Cerebellar nuclear complex (tissue), 1 donor: ENCODE results near the gene YWHAG.
"Not testable (repeated sequence)": the region's sequence is repeated elsewhere in the genome, so short reads cannot be mapped to it uniquely, and the experiment has no call there.

Source experiments
- DNase-seq, 2 experiments: peaks; one replicate each; lab custom pipeline; 2025; lab: John Stamatoyannopoulos, UW

Gene YWHAG

GRCh38 chr7:76318488-76319353 is 40.1 kb downstream of the YWHAG start:
- no peak for DNase-seq

- DNase-seq: peak; percentile 77 to 88
Measured at GRCh38 chr7:76317782-76318487, 40.9 kb downstream of the YWHAG start.

- DNase-seq: no peak
Measured at GRCh38 chr7:76316984-76317781, 41.6 kb downstream of the YWHAG start.

GRCh38 chr7:76315364-76315763 is 43.4 kb downstream of the YWHAG start:
- DNase-seq: no peak

GRCh38 chr7:76314740-76315139 is 44.1 kb downstream of the YWHAG start:
- DNase-seq: not testable (repeated sequence)

GRCh38 chr7:76314042-76314721 is 44.6 kb downstream of the YWHAG start:
- peak; percentile 27 to 43 for DNase-seq

GRCh38 chr7:76311838-76312237 is 47.0 kb downstream of the YWHAG start:
- not testable (repeated sequence) for DNase-seq

GRCh38 chr7:76310102-76310957 is 48.5 kb downstream of the YWHAG start:
- DNase-seq: peak in 1 of 2 experiments; percentile 23

- not testable (repeated sequence) for DNase-seq
Measured at GRCh38 chr7:76309341-76310101, 49.3 kb downstream of the YWHAG start.

- DNase-seq: not testable (repeated sequence)
Measured at GRCh38 chr7:76308874-76309273, 49.9 kb downstream of the YWHAG start.

- peak; percentile 24 to 40 for DNase-seq
Measured at GRCh38 chr7:76304888-76305375, 53.9 kb downstream of the YWHAG start.

GRCh38 chr7:76303202-76304147 is 55.3 kb downstream of the YWHAG start:
- DNase-seq: no peak

GRCh38 chr7:76302347-76303201 is 56.2 kb downstream of the YWHAG start, which contains the start of gene HSPB1:
HSPB1 (plus strand) TSS chr7:76302673; CDS start chr7:76302713, 40 bp downstream.
- DNase-seq: peak; percentile 70 to 79

- DNase-seq: no peak
Measured at GRCh38 chr7:76301000-76301399, 57.8 kb downstream of the YWHAG start.

GRCh38 chr7:76300166-76300731 is 58.5 kb downstream of the YWHAG start:
- DNase-seq: no peak

GRCh38 chr7:76296743-76297740 is 61.7 kb downstream of the YWHAG start:
- no peak for DNase-seq
